Measurements from ENCODE around the gene RASGRP4.

Gene RASGRP4

DNA sequence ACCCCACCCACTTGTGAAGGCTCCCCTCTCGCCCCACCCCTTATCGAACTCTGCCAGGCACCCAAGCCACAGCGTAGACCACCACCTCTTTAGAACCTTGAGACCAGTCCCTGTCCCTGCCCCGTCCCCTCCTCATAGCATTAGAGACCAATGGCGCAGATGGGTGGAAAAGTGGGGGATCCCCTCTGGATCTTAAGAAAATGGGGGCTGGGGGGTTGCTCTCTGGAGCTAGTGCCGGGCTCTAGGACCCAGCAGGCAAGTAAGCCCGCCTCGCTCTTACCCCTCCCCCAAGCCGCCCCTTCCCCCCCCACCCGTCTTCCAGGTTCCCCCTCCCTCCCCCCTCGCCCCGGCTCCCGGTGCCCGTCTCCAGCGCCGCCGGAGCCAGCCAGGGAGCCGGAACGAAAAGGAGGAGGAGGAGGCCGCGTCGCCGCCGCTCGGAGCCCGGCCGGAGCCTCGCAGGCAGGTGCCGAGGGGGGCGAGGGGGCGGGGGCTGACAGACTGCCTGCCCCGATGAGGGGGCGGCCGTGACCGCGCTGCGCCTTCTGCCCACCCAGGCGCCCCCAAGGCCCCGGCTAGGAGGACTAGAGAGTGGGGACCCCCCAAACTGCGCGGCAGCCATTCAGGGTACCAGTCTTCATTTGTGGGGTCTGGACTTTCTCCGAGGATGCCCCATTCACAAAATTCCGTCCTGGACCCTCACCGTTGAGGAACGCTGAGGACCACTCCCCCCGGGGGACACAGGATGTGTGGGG, 37.5 kb downstream of the RASGRP4 start, which contains the start of gene SPRED3:
TSS of gene SPRED3 (plus strand) at position 349 of the 752 bp plus-strand sequence. CDS start 1,606 bp downstream, outside the sequence.
- no peak for DNase-seq

GRCh38 chr19:38387550-38388348, 38.3 kb downstream of the RASGRP4 start, which contains the start of gene GGN:
TSS of gene GGN (minus strand) at chr19:38388034. CDS start at chr19:38387261, 773 bp downstream.
- peak; percentile 89 for DNase-seq

GRCh38 chr19:38386971-38387549, 39.0 kb downstream of the RASGRP4 start:
- DNase-seq, result no peak

GRCh38 chr19:38386300-38386970, 39.6 kb downstream of the RASGRP4 start:
- DNase-seq, result no peak

DNA sequence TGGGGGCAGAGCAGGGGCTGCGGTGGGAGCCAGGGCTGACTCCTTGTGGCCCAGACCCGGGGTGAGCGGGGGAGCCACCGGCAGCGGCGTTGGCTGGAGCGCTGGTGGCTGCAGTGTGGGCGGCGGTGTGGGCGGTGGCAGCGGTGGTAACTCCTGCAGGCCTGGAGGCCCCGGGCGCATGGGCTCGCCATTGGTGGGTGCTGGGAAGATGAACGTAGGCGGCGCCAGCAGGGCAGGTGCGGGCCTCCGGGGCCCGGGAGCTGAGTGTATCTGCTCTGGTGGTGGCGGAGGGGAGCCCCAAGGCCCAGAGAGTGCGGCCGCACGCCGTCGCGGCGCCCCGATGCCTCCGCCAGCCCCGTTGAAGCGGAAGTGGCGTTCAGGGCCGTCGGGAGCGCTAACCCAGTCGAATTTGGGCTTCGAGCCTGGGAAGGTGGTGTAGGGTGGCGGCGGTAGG, 40.2 kb downstream of the RASGRP4 start:
- DNase-seq, result no peak

DNA sequence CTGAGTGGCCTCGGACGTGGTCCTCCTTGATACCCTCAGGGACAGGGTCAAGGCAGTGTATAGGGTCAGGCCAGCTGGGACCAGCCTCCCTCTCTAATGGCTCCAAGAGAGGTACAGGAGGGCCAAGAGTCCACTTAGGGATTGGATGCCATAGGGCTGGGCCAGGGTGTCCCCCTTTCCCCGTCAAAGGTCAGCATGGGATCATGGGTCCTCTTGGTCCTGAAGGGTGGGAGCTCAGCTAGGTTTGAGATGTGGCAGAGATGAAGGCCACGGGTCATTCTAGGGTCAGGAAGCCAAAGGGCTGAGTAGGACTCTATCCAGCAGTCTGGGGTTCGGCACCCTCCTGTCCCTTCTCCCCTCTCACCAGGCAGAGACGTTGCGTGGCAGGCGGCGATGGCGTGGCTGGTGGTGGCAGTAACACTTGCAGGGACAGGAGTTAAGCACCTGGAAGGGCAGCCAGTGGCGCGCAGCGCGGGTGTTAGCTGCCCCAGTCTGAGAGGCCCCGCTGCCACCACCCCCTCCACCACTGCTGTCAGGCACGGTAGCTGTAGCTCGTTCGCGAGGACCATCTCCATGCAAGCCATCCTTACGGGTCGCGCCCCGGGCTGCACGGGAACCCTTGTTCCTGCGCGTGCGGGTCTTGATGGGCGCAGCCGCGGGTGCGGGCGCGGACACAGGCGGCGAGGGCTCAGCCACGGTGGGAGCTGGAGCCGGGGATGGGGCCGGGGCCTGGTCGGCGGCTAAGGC, 40.8 kb downstream of the RASGRP4 start:
- no peak for DNase-seq

DNA sequence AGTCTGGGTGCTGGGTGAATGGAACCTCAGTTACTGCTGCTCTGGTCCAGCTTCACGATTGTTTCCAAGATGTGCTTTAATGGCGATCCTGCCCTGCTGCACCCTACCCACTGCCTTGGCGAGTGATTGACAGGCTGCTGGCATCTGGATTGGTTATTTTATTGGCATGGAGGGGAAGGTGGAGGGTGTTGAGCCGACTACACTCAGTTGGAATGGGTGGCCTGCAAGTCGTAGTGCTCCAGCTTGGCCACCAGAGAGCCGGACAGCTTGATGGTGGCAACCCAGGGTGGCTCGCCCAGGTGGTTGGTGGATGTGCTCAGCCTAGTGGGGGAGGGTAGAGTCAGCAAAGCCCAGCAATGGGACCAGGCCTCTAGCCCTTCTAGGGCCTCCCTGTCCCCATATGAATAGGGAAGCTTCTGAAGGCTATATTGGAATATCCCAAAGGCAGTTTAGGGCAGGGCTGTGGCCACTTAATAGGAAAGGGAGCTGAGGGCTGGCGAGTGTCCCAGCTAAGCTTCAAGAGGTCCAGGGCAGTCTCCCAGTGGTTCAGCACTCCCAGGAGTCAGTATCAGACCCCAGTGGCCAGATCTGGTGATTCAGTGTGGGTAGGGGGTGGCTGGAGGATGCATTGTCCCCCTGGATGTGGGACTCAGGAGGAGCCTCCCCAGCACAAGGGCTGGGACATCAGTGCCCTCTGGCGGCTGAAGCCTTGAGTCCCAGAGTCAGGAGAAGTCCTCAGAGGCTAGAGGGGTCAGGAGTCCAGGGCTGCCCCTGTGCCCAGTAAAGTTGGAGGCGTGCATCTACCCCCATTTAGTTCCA, 41.6 kb downstream of the RASGRP4 start:
- no peak for DNase-seq

- no peak for DNase-seq
Observed at GRCh38 chr19:38383743-38384142, 42.3 kb downstream of the RASGRP4 start.

DNA sequence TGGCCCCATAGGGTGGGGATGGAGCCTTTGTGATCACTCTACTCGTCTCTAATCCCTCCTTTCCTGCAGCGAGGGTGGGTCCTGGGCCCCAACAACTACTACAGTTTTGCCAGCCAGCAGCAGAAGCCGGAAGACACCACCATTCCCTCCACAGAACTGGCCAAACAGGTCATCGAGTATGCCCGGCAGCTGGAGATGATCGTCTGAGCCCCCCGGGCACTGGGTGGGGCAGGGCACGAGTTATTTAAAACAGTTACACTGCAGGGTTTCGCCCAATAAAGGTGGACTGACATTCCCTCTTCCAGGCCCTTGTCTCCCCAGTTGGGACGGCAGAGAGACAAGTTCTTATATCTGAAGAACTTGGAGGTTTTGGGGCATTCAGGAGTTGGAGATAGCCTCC, 42.8 kb downstream of the RASGRP4 start:
- no peak for DNase-seq

GRCh38 chr19:38381138-38381537, 44.9 kb downstream of the RASGRP4 start:
- DNase-seq, result no peak

GRCh38 chr19:38378866-38379265, 47.2 kb downstream of the RASGRP4 start:
- no peak for DNase-seq

- no peak for DNase-seq
Observed at GRCh38 chr19:38377052-38377451, 49.0 kb downstream of the RASGRP4 start.

DNA sequence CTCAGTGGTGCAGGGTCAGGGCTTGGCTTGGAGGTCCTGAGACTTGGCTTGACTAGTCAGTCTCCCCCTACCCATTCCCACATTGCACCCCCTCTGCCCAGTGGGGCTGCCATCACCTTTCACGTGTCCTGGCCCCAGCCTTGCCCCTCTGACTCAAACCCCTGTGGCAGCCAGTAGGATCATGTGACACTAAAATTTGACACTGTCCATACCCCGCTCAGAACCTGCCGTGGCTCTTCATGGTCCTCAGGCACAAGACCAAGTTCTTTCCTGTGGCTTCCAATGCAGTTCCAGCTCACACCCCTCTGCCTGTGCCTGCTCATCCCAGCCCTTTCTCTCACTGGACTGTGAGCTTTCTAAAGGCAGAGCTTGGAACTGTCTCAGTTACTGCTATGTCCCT, 49.4 kb downstream of the RASGRP4 start:
- no peak for DNase-seq

GRCh38 chr19:38375748-38376147, 50.3 kb downstream of the RASGRP4 start:
- no peak for DNase-seq

GRCh38 chr19:38375098-38375493, 50.9 kb downstream of the RASGRP4 start:
- DNase-seq, result no peak

GRCh38 chr19:38374332-38375097, 51.5 kb downstream of the RASGRP4 start, which contains the start of gene PSMD8:
TSS of gene PSMD8 (plus strand) at chr19:38374571. CDS start at chr19:38374602, 31 bp downstream.
- DNase-seq, result peak; percentile 97

DNA sequence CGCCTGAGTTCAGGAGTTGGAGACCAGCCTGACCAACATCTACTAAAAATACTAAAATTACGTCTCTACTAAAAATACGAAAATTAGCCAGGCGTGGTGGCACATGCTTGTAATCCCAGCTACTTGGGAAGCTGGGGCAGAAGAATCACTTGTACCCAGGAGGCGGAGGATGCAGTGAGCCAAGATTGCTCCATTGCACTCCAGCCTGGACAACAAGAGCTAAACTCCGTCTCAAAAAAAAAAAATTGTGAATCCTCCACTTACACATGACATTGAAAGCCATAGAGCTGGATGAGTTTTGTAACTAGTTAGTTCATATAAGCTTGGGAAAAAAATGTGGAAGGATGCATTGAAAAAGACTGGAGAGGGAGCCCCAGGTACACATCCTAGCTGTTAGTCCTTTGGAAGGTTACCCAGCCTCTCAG, 52.1 kb downstream of the RASGRP4 start:
- DNase-seq, result no peak

DNA sequence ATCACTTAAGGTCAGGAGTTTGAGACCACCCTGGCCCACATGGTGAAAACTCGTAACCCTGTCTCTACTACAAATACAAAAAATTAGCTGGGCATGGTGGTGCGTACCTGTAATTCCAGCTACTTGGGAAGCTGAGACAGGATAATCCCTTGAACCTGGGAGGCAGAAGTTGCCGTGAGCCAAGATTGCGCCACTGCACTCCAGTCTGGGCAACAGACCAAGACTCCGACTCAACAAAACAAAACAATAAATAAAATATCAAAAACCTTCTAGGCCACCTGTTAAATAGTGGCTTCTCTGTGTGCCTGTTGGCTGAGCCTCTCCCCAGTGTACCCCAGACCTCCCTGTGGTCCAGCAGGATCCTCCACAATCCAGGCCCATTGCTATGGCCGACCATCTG, 54.9 kb downstream of the RASGRP4 start:
- DNase-seq, result no peak

DNA sequence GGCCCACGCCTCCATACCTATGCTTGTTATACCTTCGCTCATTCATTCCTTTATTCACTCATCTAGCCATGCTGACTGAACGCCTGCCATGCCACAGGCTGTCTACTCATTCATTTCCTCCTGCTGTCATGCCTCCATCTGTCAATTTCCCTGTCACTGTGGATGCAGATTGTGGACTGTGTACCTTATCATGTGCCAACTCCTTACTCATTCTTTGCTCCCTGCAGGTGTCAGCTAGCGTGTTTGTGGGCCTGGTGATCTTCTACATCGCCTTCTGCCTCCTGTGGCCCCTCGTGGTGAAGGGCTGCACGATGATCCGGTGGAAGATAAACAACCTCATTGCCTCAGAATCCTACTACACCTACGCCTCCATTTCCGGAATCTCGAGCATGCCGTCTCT, 55.7 kb downstream of the RASGRP4 start:
- DNase-seq, result no peak

- no peak for DNase-seq
Observed at GRCh38 chr19:38369584-38369983, 56.4 kb downstream of the RASGRP4 start.
